Left ventricle myocardium inferior (tissue), 1 donor: ENCODE data around the gene DPM3. TPM values are rescaled to one million over a fixed set of nuclear protein-coding genes. Genes with fewer than 3 reads are reported as not detected.

Source experiments
- DNase-seq: peaks from one replicate; pipeline ENCODE4 v3.0.0-alpha.2; 2020
- H3K27ac ChIP-seq: fragments of 200-600 bp; replicated peaks from 2 replicates; pipeline ENCODE4 v1.8.0; 2021
- H3K27me3 ChIP-seq: fragments of 200-600 bp; 2 replicates; pipeline ENCODE4 v1.8.0; 2021; ENCODE audit warnings: low read depth
- H3K36me3 ChIP-seq: fragments of 200-600 bp; 2 replicates; pipeline ENCODE4 v1.8.0; 2021
- H3K4me1 ChIP-seq: fragments of 200-600 bp; 2 replicates; pipeline ENCODE4 v1.8.0; 2021
- H3K4me3 ChIP-seq: fragments of 200-600 bp; 2 replicates; pipeline ENCODE4 v1.8.0; 2021; ENCODE audit warnings: mild to moderate bottlenecking, moderate library complexity
- H3K9me3 ChIP-seq: fragments of 200-600 bp; replicated peaks from 2 replicates; pipeline ENCODE4 v1.8.0; 2021
- intact Hi-C: fragments of 100-400 bp; cut with micrococcal nuclease; formaldehyde crosslinking; loops from one replicate; pipeline ENCODE4 v1.11.0; 2022
- total RNA-seq: library from RNA; stranded (reverse); fragmentation: NEBNext Ultra II Directional; extraction: Animal tissue kit (Norgen Biotek cat#: 25700); gene quantifications from one replicate; pipeline ENCODE4 v1.2.1, GENCODE V29; 2021
- TF ChIP-seq, protein P1 (sequence below): fragments of 200-600 bp; IDR thresholded peaks from 2 replicates; pipeline ENCODE4 v1.8.0; 2021; ENCODE audit warnings: antibody characterized with exemption, mild to moderate bottlenecking, borderline replicate concordance
- donor health status: DM: no; HTN: yes; CAD: no; lungs with severe emphysema.

DPM3 gene
- total RNA-seq, 1 donor from 2014 or later = 54.5 TPM

GRCh38 chr1:155131285-155131684 lies 9.0 kb downstream of the DPM3 start:
- Histone ChIP-seq H3K9me3 (no peaks in the 10 kb centered on the region), H3K36me3 (peaks cover 40% of the 10 kb centered on the region), H3K27ac (peak overlapping the region; percentile 95), H3K27me3 (no peaks in the 10 kb centered on the region), H3K4me1 (peaks cover 97% of the 10 kb centered on the region), H3K4me3 (peak overlapping the region; percentile 87)
- intact Hi-C loops = no loop called here
- TF ChIP-seq, protein P1, sequence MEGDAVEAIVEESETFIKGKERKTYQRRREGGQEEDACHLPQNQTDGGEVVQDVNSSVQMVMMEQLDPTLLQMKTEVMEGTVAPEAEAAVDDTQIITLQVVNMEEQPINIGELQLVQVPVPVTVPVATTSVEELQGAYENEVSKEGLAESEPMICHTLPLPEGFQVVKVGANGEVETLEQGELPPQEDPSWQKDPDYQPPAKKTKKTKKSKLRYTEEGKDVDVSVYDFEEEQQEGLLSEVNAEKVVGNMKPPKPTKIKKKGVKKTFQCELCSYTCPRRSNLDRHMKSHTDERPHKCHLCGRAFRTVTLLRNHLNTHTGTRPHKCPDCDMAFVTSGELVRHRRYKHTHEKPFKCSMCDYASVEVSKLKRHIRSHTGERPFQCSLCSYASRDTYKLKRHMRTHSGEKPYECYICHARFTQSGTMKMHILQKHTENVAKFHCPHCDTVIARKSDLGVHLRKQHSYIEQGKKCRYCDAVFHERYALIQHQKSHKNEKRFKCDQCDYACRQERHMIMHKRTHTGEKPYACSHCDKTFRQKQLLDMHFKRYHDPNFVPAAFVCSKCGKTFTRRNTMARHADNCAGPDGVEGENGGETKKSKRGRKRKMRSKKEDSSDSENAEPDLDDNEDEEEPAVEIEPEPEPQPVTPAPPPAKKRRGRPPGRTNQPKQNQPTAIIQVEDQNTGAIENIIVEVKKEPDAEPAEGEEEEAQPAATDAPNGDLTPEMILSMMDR = no peak
- DNase-seq = peak; percentile 58

DNA sequence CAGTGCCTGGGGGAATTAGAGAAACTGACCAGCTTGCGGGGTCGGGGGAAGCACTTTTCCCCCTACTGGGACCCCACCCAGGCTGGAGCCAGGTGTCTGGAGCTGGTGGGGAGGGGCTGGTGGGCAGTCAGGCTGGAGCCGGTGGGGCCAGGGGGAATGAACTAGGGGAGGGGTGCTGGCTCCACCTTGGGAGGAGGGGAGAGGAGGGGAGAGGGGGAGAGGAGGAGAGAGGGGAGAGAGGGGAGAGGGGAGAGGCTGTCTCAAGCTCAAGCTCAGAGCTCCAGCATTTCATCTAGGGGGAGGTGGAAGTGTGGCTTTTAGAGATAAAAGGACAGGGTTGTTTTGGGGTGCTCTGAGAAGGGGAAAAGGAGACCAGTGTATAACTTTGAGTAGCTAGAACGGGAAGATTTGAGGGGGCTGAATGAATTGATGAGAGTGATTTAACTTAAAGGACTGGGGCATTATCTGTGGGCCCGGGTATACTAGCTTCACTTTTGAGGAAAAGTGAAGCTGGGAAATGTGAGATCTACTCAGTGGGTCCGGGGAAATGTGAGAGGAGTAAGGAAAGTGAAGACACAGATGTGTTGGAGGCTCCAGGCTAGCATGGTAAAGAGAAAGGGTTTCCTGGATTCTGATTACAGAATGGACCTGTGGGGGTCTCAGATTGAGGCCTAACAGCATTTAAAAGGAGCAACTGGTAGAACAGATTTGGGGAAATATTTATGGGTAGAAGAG lies 9.9 kb downstream of the DPM3 start:
- peak overlapping the region; percentile 95 for H3K27ac ChIP-seq
- peaks cover 40% of the 10 kb centered on the region for H3K36me3 ChIP-seq
- H3K9me3 ChIP-seq = no peaks in the 10 kb centered on the region
- peak overlapping the region; percentile 87 for H3K4me3 ChIP-seq
- no peak for DNase-seq
- H3K27me3 ChIP-seq = no peaks in the 10 kb centered on the region
- TF ChIP-seq, protein P1 = no peak
- intact Hi-C loops = no loop called here
- H3K4me1 ChIP-seq = peaks cover 99% of the 10 kb centered on the region

DNA sequence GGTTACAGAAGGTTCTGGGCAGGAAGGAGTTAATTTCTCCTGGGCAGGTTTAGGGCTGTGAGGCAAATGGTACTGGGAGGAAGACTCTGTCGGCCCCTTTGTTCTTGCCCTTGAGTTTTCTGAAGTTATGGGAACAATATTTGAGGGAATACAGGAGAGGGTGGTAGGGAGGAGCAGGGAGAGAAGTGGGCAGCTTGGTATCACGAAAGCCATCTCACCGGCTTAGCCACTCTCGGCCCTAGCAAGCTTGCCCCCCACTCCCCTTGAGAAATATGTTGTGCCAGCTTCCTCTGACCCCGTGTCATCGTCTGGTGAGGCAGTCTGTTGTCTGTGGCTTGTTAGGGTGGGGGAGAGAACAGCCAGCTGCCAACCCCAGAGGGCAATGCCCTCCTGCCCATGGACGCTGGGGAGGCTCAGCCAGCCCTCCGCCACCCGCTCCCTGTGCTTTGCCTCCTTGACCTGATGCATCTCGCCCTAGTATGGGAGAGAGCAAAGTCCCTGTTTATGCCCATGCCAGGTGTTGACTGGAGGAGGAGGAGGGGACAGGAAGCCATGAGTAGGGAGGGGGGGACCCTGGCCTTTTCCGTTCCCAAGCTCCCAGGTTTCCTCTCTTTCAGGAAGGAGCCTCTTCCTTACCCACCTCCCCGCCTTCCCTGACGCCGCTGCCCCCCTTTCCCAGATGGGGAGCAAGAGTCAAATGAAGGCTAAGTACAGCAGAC lies 11.4 kb downstream of the DPM3 start:
- peak overlapping the region; percentile 95 for H3K27ac ChIP-seq
- intact Hi-C loops = loop anchor here (5.0 kb wide), 1 partner anchor 37 kb away; no protein-coding TSS in a partner anchor
- no peaks in the 10 kb centered on the region for H3K9me3 ChIP-seq
- TF ChIP-seq, protein P1 = no peak
- DNase-seq = peak; percentile 51
- H3K4me1 ChIP-seq = peaks cover 99% of the 10 kb centered on the region
- no peaks in the 10 kb centered on the region for H3K27me3 ChIP-seq
- H3K4me3 ChIP-seq = peak overlapping the region; percentile 87
- peaks cover 29% of the 10 kb centered on the region for H3K36me3 ChIP-seq

DNA sequence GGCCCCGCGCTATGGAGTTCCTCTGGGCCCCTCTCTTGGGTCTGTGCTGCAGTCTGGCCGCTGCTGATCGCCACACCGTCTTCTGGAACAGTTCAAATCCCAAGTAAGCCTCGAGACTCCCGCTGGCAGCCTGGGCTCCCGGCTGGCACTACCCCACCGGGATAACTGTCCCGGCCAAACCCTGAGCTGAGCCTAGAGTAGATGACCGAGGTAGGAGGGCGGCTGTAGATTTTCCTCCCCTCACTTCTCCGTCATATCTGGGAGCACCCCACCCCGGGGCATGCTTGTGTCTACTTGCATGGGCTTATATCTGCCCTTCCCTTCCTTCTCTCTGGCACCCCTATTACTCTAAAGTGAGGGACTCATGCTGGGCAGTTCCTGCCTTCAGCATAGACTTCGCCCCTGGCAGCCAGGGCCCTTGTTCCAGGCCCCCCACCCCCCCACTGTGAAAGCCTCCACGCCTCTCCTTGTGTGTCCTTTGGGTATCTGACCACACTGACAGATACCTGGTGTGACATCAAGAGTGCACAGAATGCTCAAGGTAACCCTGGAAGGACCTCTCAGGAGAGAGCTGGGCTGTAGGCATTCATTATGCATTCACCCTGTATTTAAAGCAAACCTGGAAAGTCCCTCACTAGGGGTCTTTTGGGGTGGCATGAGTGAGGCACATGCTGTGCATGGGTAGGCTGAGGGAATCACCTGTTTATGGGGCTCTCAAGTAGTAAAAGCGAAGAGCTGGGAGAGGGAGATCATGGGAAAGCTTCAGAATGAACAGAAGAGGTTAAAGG lies 12.2 kb downstream of the DPM3 start:
- Histone ChIP-seq H3K4me1 (peaks cover 91% of the 10 kb centered on the region), H3K27me3 (no peaks in the 10 kb centered on the region), H3K4me3 (peak overlapping the region; percentile 87), H3K27ac (peak overlapping the region; percentile 95), H3K9me3 (no peaks in the 10 kb centered on the region), H3K36me3 (peaks cover 22% of the 10 kb centered on the region)
- TF ChIP-seq, protein P1 = no peak
- intact Hi-C loops = loop anchor here (5.0 kb wide), 1 partner anchor 36 kb away; no protein-coding TSS in a partner anchor
- no peak for DNase-seq
